GM21526 (cell line): ENCODE results near the gene PIEZO2.

Experiments used
- ATAC-seq: cut with Tn5 transposase; IDR thresholded peaks from one replicate; pipeline ENCODE4 v1.9.1; 2021; ENCODE audit warnings: moderate library complexity; ENCODE audit not compliant: unreplicated experiment, low FRiP score

Gene PIEZO2

DNA sequence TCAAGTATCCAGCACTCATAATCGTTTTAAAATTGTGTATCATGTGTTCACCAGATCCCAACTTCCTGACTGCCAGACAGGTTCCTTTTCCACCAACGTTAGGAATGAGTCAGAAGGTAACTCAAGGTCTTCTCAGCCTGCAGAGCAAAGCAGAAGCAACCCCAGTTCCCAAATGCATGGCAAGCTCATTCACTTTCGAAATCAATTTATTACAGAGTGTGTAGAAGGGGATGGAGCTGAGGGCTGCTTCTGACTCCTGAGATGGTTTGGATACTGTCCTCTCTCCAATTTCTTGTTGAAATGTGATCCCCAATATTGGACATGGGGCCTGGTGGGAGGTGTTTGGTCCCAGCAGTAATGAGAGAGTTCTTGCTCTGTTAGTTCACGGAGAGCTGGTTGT is 114.5 kb downstream of the PIEZO2 start:
- no peak for ATAC-seq

DNA sequence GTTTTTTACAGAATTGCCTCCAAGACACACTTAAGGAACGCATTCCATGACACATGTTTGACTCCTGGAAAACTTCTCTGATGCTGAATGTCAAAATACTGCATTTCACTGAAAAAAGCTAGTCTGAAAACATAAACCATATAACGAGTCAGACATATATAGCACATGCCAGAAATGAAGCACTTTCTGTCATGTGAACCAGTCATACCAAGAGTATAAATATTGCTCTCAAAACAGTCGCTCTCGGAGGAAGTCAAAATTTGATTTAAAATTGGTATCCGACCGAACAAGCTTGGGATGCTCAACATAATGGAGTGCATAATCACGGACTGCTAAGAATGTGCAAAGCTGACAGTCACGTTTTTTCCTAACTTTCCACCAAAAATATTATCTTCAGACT is 115.9 kb downstream of the PIEZO2 start:
- no peak for ATAC-seq

DNA sequence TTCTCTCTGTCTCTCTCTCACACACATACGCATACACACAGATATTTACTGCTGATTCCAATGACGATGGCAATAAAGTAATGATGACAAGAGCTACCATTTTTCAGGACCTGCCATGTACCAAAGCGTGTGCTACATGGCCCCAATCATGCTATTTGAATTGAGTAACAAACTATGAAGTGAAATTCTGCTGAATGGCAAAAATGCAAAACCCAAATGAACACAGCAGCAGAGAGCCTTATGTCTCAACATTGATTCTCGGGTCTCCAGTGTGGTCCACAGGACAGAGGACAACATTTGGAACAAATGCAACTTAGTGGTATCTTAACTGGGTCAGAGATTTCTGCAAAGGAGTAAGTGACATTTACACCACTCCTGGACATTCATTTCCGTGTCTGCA is 117.4 kb downstream of the PIEZO2 start:
- no peak for ATAC-seq

DNA sequence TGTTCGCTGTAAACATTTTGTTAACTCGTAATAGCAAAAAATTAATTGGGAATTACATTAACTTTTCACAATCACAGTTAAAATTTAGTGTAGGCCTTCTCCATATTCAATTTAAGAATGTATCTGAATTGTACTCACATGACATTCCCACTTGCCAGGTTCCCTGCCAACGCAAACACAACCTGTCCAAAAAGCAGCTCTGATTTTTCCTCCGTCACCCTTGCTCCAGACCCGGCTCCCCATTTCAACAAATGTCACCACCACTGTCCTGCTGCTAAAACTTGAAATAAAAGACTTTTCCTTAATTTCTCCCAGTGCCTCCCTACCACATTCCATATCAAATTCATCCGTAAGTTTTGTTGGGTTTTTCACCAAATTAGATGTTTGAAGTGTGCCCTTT is 120.3 kb downstream of the PIEZO2 start:
- ATAC-seq: no peak

DNA sequence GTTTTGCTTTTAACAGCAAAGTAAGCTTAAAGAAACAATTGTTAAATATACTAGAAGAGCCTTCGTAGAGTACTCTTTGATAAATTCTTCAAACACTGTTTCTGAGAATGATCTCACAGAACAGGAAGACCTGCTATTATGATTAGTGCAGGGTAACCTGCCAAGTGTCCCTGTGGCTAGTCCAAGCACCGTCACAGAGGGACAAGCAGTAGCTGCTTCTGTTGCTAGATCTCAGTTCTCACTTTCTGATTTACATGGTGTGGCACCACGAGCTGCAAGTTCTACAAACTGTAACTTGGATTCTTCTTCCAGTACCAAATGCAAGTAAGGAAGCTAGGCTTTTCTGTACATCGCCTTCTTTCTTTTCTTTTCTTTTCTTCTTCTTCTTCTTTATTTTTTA is 121.5 kb downstream of the PIEZO2 start:
- ATAC-seq: peak; percentile 71

DNA sequence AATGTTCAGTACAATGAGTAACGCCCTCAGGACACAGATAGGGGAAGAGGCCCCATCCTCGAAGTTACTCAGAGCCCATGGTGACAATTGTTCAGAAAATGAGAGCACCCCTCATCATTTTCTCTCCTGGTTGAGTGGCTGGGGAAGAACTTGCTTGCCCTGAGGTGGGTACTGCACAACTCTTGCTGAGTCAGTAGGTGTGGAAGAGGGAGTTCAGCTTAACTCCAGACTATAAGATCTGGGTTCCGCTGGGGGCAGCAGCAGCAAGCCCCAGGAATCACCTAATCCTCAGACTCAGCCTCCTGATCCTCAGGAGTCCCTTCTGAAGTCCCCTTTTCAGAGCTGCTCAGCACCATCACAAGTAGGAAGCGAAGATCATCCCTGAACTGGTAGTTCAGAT is 123.7 kb downstream of the PIEZO2 start:
- ATAC-seq: no peak

DNA sequence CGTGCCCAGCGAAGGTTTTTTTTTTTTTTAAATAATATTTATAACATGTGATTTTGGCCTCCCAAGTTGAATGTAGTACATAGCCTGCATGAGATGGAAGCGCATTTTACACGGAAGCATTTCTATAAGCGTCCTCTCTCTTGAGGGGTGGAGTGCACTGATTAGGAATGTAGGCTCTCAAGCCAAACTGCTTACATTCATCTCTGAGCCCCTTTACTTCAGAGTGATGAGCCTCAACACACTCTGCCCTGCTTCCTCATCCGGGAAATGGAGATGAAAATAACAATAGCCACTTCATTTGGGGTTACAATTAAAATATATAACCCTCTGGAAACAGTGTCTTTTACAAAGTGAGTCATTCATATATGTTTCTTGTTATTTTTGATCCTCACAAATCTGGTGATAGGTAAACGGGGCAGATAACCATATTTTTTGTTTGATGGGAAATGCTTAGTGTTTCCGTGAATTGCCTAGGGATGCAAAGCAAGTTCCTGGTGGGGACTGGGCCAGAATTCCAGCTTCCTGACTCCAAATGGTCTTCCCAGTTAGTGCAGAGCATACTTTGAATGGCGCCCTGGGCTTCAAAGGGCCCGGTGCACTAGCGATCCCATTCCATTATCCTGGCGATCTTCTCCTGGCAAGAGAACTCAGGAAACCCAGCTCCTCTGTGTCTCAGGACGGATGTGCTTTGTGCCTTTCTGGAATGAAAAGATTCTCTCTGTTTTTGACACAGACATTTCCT is 124.3 kb downstream of the PIEZO2 start:
- no peak for ATAC-seq

DNA sequence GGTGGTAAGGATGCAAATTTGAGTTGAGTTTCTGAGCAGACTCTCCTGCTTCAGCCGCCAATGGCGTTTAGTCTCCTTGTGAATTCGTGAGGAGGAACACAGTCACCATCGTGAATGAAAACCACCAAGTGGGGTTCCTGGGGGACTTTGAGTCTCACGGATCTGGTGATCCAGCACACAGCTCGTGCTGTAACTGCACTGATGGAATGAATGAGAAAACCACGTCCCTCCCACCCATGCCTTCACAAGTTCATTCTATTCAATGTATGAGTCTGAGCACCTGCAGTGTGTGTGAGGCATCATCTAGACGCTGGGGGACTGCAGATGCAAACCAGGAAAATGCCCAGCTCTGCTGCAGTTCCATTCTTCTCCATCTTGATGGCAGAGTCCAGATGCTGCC is 127.9 kb downstream of the PIEZO2 start:
- ATAC-seq: no peak

DNA sequence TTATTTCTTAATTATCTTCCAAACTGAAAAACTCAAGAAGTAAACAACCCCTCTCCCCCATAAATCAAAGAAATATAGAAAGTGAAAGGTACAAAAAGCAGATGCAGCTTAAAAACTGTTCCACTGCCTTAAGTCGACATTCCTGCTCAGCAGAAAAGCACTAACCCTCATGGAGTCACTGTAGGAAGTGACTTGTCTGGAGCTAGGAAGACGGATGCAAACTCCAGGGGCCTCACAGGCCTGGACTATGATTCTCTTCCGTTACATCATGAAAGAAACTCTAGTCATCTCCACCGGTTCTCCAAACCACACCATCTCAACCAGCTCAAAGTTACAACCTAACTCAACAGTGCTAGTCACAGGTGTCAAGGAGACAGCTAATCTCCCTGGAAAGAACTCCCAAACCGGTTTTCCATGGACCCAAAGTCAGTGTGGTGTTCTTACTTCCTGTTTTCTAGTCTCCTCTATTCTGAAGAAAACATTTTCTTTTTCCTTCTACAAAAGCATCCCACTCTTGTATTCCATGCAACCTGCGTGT is 128.4 kb downstream of the PIEZO2 start:
- ATAC-seq: no peak

DNA sequence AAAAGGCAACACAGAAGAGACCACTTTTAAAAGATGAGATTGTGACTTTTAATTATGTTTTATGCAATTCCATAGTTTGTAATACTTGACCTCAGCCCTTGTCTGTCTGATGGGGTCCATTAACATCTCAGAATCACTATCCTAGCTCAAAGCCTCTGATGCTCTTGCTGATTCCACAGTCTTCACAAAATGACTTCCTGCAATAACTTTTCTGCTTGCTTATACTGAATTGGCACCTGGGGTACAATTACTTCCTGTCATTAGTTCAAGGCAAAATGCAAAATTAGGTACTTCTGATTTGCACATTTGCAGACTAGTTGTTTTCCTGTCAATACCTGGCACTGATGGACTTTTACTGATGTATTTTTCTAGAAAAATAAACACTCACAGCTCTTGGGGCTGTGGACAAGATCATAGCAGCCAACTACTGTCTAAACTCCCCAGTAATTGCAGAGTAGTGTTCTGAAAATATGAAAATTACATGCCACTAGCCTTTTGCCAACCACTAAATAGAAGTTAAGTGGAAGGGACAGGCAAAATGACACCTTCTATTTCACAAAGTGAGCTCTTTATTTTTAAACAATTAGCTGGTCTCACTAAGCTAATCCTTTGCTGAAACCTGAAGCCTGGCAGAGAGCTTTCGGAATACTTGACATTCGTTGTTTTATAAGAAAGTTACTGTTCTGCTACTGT is 129.1 kb downstream of the PIEZO2 start:
- ATAC-seq: no peak

DNA sequence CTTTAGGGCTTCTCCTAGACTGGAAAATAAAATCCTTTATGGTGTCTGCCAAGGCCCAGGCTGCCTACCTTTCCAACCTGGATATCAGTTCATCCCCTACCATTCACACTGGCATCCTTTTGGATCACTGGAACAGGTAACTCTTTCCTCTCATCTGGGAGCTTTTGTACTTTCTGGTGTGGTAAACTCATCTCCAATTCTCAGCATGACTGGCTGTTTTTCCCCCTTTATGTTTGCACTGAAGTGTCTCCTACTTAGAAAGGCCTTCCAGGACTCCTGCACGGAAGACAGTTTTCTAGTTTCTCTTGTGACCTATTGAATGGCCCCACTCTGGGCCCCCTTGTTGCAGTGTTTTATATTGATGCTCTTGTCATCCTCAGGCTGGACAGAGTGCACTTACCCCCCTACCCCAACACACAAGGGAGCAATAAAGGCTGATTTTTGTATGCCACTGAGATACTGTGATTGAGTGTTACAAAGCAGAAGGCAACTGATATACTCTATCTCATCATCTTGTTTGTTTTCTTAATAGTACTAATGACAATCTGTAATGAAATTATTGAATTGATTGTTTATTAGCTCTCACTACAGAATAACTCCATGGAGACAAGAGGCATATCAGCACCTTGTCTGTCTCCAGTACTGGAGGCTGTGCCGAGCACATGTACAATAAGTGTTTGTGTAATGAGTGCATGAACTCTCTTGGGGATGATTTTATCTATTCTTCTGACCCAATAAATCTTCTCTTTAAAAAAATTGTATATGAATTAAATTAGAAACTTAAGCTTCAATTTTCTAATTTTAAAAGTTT is 129.9 kb downstream of the PIEZO2 start:
- ATAC-seq: no peak

DNA sequence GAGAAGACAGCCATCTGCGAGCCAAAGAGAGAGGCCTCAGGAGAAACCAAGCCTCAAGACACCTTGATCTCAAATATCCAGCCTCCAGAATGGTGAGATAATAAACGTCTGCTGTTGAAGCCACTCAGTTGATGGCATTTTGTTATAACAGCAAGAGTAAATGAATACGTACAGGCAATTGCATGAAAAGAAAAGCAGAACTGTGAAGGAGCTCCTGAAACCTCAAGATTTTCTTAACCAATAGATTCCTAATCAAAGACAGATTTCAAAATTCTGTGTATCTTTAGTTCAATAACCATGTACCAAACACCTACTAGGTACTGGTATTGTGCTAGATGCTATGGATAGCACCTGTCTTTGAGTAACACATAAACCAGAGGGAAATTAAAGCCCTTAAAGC is 139.5 kb downstream of the PIEZO2 start:
- no peak for ATAC-seq

DNA sequence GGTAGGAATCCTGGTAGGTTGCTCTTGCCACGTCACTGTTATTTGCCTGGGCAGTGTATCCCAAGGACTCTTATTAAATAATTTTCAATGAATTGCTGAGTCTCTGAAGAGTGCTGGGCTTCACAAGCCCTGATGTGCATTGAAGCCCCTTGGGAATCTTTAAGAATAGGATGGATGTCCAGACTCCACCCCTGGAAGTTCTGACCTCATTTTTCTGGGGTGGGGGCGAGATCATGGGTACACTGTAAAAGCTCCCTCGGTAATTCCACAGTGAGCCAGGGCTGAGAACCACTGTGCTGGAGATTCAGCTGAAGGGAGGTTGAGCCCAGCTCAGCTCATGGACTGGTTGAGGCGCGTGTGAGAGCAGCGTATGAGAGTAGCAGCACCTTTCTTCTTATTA is 140.2 kb downstream of the PIEZO2 start:
- no peak for ATAC-seq

DNA sequence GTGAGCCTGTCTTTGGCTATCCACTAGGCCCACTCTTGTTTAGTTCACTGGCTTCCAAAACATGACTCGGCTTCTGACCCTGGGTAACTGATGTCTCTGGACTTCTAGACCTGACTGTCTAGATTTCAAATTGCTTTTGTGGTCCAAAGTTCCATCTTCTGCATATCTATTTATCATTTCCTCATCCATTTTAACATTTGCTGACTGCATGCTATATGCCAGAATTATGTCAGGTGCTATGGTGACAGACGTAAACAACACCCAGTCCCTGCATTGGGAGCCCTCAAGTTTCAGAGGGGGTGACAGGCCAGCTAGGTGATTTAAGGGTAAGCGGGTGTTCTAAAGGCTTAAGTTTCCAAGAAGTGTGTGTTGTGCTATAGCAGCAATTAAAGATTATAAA is 140.9 kb downstream of the PIEZO2 start:
- no peak for ATAC-seq

DNA sequence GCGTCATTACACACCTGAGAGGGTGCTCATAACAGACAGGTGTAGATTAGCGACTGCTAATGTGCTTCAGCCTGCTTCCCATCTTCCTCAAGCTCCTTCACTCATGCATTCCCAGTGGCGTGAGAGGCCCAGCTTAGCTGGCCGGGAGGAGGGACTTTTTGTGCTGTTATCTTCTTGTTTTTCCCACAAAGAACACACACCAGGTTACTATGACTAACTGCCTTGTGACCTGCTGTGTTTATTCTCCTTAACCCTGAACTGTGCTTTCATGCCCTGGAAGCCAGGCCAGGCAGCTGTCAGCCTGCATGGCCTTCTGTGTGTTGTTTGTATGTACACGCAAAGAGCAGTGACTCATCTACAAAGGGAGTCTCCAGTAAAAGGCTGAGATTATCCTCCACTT is 143.8 kb downstream of the PIEZO2 start:
- no peak for ATAC-seq

DNA sequence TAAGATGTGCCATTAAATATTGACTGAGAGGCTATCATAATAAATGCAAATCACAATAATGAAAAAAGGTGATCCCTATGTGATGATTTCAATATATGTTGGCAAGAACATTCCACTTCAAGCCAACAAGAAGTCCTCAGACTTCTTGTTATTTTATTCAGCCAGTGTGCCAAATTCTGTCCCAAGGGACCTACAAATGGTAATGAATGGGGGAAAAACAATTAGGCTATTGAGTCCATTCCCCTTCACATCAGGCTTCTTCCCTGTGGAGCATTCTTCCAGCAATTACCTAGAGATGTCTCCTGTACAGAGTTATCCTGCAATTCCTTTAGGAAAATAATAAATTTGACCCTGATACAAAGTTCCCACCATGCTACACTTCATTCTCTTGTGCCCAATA is 144.4 kb downstream of the PIEZO2 start:
- ATAC-seq: no peak

DNA sequence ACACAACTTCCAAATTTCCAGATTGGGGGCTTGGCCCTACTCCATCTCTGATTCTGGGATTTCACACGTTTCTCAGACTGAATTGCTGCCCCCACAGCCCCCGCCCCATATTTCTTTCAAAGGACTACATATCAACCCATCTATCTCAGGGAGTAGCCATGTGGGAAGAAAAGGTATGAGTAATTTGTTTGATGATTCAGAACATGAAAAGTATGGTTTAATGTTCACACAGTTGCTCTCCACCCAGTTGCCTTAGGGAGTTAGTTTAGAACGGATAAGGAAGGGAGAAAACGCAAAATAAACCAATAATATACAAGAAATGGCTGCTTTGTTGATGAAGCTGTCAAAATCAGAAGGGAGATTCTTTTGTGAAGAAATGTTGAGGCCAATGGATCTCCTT is 145.1 kb downstream of the PIEZO2 start:
- ATAC-seq: no peak

DNA sequence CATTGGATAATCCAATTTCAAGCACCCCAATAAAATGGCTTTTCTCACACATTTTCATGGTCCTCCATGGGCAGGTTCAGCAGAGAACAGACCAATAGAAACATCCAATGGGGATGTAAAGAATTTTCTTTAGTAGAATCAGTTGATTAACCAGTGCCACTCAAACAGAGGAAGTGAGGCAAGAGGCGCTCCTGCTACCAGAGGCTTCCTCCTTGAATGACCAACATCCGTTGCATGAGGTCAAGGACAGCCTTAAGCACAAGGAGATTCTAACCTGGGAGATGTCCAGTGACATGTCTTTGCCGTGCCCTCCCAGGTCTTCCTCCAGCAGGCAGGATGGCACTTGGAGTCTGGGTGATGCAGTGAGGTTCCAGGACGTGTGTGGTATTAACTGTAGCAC is 146.6 kb downstream of the PIEZO2 start:
- ATAC-seq: no peak

DNA sequence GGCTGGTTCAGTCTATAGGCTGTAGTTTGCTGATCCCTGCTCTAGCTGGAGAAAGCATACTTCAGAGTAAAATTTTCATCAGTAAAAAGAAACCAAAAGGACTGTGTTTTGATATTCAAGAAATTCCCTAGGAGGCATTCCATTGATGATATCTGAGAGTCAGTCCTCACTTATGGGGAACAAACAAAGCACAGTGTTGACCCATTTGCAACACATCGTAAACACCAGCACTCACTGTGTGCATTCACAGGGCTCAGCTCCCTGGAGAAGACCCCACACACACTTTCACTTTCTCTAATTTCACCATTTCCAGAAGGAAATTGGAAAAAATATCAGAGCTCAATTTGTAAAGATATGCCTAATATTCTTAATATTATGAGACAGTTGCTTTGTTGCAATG is 147.1 kb downstream of the PIEZO2 start:
- ATAC-seq: no peak

DNA sequence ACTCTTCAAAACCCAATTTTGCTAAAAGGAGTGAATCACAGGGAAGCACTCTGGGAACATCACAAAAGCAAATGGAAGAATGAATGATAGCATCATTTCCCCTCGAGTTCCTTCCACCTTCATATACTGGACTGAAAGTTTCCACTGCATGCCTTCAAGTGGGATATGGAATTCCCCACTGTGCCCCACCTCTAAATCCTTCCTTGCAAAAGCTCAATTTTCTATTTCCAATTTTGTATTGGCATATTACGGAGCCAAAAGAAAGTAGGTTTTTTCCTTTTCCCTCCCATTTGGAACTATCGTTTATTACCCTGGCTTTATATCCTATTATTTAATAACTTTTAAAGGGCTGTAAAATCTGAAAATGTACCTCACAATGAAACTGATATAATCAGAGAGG is 149.3 kb downstream of the PIEZO2 start:
- no peak for ATAC-seq

DNA sequence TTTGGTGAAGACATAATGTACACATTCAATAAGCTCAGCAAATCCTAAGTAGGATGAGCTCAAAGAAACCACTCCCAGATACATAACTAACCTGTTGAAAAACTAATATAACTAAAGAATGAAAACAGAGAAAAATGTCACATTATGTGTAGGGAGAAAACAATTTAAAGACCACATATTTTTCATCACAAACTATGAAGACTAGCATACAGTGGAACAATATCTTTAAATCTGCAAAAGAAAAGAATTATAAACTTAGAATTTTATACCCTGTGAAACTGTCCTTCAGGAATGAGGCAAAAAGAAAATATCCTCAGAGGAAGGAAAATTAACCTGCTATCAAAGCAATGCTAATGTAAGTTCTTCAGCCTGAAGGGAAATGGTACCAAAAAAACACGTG is 151.5 kb downstream of the PIEZO2 start:
- ATAC-seq: no peak
